Suppressor macrophage treated with lipopolysaccharide for 1 hour (primary cell): ENCODE measurements around the gene XAB2.

Source experiments
- DNase-seq, 3 donors: peaks; one replicate each; pipeline ENCODE4 v3.0.0-alpha.2; 2020 to 2022

Gene XAB2

GRCh38 chr19:7629347-7630054 is at the start of gene XAB2, which contains the start of gene PET100:
Gene XAB2, minus strand, starts transcription at chr19:7629545. Its CDS starts 18 bp downstream, at chr19:7629527.
Gene PET100, plus strand, starts transcription at chr19:7629793. Its CDS starts 41 bp downstream, at chr19:7629834.
- peak; percentile 96 to 99 (median 98) for DNase-seq

- DNase-seq, result no peak
These were observed 48.4 kb upstream of the XAB2 start for GRCh38 chr19:7677669-7678311.

GRCh38 chr19:7676854-7677253 is 47.5 kb upstream of the XAB2 start, which contains the start of gene MCEMP1:
Gene MCEMP1, plus strand, starts transcription at chr19:7677090. Its CDS starts 31 bp downstream, at chr19:7677121.
- peak; percentile 49 to 62 (median 51) for DNase-seq

GRCh38 chr19:7676376-7676775 is 47.0 kb upstream of the XAB2 start:
- peak; percentile 57 to 64 (median 58) for DNase-seq

GRCh38 chr19:7674010-7675005 is 45.0 kb upstream of the XAB2 start:
- DNase-seq, result peak; percentile 88 to 93 (median 91)

GRCh38 chr19:7672522-7672921 is 43.2 kb upstream of the XAB2 start:
- no peak for DNase-seq

- DNase-seq, result no peak
These were observed 41.4 kb upstream of the XAB2 start for GRCh38 chr19:7670790-7671189.

GRCh38 chr19:7670150-7670783 is 40.9 kb upstream of the XAB2 start:
- peak; percentile 29 to 67 (median 54) for DNase-seq

- DNase-seq, result no peak
These were observed 40.3 kb upstream of the XAB2 start for GRCh38 chr19:7669641-7670040.

- no peak for DNase-seq
These were observed 39.5 kb upstream of the XAB2 start, which contains the start of gene RETN for GRCh38 chr19:7668842-7669241. Gene RETN, plus strand, starts transcription at chr19:7669049. Its CDS starts 278 bp downstream, at chr19:7669327.

- DNase-seq, result no peak
These were observed 35.7 kb upstream of the XAB2 start for GRCh38 chr19:7665076-7665475.

GRCh38 chr19:7663706-7664105 is 34.4 kb upstream of the XAB2 start:
- DNase-seq, result no peak

GRCh38 chr19:7662657-7663056 is 33.3 kb upstream of the XAB2 start:
- no peak for DNase-seq

GRCh38 chr19:7661744-7662538 is 32.6 kb upstream of the XAB2 start:
- DNase-seq, result peak; percentile 35 to 52 (median 44)

GRCh38 chr19:7658219-7658686 is 28.9 kb upstream of the XAB2 start:
- DNase-seq, result peak; percentile 36 to 68 (median 59)

GRCh38 chr19:7657131-7657751 is 27.9 kb upstream of the XAB2 start:
- DNase-seq, result peak; percentile 91 to 95 (median 95)

- peak; percentile 84 to 93 (median 90) for DNase-seq
These were observed 26.2 kb upstream of the XAB2 start for GRCh38 chr19:7655581-7655980.

- DNase-seq, result no peak
These were observed 25.1 kb upstream of the XAB2 start for GRCh38 chr19:7654401-7654800.

GRCh38 chr19:7652061-7652641 is 22.8 kb upstream of the XAB2 start:
- DNase-seq, result peak; percentile 94 to 96 (median 95)

- no peak for DNase-seq
These were observed 20.8 kb upstream of the XAB2 start for GRCh38 chr19:7650148-7650547.
